ENCODE data around the gene SPEN.
A peak's percentile ranks its signal among the peaks of the same experiment; 100 is the strongest.

The SPEN gene

GRCh38 chr1:15962176-15962575, 114.7 kb downstream of the SPEN start:
- H3K4me3 ChIP-seq (ENCODE audit: low read depth, low read length) = no peak overlapping the region
- in situ Hi-C loops (cut with HindIII; ENCODE audit: low sequenced_read_pairs) = no loop called here
- peak; percentile 15 for TF ChIP-seq CTCF (IDR thresholded peaks at IDR 0.05; ENCODE audit: low read depth, low read length, missing control alignments)
- DNase-seq (ENCODE audit: low read depth) = no peak

DNA sequence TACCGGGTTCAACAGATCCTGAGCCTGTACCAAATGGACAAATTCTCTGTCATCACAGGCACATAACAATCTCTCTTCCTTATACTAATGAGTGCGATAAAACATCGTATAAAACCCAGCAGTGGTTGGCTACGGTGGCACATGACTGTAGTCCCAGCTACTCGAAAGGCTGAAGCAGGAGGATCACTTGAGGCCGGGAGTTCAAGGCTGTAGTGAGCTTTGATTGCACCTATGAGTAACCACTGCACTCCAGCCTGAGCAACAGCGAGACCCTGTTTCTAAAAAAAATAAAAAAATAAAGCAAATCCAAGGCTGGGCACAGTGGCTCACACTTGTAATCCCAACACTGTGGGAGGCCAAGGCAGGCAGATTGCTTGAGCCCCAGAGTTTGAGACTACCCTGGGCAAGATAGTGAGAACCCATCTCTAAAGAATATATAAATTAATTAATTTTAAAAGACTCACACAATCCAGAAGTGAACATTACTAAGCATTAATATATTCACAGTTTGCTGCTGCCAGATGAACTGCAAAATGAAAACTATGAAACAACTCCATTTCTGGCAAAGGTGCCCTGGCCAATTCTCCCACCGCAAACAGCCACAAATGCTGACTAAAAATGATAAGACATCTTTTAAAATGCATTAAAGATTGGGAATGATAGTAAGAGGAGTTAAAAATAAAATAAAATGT, 115.3 kb downstream of the SPEN start:
- DNase-seq (ENCODE audit: low read depth) = no peak
- TF ChIP-seq CTCF (IDR thresholded peaks at IDR 0.05; ENCODE audit: low read depth, low read length, missing control alignments) = no peak
- in situ Hi-C loops (cut with HindIII; ENCODE audit: low sequenced_read_pairs) = no loop called here
- no peak overlapping the region for H3K4me3 ChIP-seq (ENCODE audit: low read depth, low read length)

GRCh38 chr1:15963363-15963967, 116.0 kb downstream of the SPEN start:
- no peak for TF ChIP-seq CTCF (IDR thresholded peaks at IDR 0.05; ENCODE audit: low read depth, low read length, missing control alignments)
- in situ Hi-C loops (cut with HindIII; ENCODE audit: low sequenced_read_pairs) = no loop called here
- no peak for DNase-seq (ENCODE audit: low read depth)
- H3K4me3 ChIP-seq (ENCODE audit: low read depth, low read length) = no peak overlapping the region

DNA sequence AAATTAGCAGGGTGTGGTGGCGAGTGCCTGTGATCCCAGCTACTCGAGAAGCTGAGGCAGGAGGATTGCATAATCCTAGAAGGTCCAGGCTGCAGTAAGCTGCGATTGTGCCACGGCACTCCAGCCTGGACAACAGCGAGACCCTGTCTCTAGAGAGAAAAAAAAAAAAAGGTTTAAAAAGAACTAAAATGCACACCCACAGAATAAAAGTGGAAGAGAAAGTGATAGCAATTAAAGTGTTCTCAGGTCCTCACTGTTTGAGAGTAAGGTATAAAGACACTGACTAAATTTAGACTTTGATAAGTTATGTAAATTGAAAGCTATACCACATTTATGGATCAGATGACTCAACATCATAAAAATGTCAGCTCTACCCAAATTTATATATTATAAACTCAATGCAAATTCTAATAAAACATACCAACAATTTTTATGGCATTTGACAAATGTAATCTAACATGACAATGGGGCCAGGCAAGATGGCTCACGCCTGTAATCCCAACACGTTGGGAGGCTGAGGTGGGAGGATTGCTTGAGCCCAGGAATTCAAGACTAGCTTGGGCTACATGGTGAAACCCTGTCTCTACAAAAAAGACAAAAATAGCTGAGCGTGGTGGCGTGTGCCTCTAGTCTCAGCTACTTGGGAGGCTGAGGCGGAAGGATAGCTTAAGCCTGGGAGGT, 116.6 kb downstream of the SPEN start:
- in situ Hi-C loops (cut with HindIII; ENCODE audit: low sequenced_read_pairs) = no loop called here

DNA sequence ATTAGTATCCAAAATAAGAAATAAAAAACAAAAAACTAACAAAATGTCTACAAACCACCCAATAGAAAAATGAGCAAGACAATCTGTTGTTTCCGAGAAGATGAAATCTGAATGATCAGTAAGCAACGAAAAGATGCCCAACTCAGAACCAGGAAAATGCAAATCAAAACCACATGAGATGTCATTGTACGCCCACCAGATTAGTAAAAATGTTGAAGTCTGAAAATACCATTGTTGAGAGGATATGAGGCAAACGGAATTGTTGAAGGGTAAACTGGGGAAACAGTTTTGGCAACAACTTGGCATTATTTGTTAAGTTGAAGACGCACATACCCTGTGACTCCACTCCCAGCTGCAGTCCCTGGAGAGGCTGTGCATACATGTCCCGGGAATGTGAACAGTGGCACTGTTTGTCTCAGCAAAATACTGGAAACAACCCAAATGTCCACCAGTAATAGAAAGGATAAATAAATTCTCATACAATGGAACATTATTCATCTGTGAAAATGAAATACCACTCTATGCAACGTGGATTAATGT, 117.8 kb downstream of the SPEN start:
- no peak overlapping the region for H3K4me3 ChIP-seq (ENCODE audit: low read depth, low read length)
- TF ChIP-seq CTCF (IDR thresholded peaks at IDR 0.05; ENCODE audit: low read depth, low read length, missing control alignments) = no peak
- in situ Hi-C loops (cut with HindIII; ENCODE audit: low sequenced_read_pairs) = no loop called here
- no peak for DNase-seq (ENCODE audit: low read depth)

More for the DNA sequence above, 116.6 kb downstream of the SPEN start:
- H3K4me3 ChIP-seq (ENCODE audit: low read depth, low read length) = no peak overlapping the region
- TF ChIP-seq CTCF (IDR thresholded peaks at IDR 0.05; ENCODE audit: low read depth, low read length, missing control alignments) = no peak
- no peak for DNase-seq (ENCODE audit: low read depth)

DNA sequence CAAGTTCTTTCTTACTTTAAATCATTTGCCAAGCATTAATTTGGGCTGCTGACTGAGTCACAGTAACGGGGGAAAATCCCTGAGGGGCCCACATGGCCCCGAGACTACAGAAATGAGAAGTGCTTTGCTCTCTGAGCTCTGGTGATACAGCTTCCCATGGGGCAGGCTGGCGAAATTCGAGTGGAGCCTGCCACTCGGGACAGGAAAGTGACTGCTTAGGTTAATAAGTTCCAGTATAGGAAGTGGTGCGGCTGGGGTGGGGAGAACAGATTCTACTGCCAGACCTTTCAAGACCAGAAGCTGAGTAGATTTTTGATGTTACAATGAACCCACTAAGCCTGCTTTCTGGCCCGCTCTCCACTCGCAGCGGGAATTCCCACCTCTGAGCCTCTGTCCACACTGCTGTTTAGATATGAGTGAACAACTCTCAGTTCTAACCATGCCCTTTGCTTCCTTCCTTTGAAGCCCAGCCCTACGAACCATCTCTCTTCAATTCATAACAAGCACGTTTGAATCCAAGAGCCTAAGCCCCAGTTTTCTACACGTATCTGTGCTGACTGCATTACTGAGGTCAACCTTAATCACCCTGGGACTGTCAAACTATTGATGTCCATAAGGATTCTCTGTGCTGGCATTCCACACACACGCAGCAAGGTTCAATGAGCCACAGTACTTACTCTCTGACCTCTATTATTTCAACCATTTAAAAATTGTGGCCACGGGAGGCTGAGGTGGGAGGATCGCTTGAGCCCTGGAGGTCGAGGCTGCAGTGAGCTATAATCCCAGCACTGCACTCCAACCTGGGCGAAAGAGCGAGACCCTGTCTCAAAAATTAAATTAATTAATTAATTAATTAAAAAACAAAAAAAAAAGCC, 118.8 kb downstream of the SPEN start:
- TF ChIP-seq CTCF (IDR thresholded peaks at IDR 0.05; ENCODE audit: low read depth, low read length, missing control alignments) = no peak
- in situ Hi-C loops (cut with HindIII; ENCODE audit: low sequenced_read_pairs) = no loop called here
- DNase-seq (ENCODE audit: low read depth) = no peak
- H3K4me3 ChIP-seq (ENCODE audit: low read depth, low read length) = no peak overlapping the region

All from astrocyte of the cerebellum (primary cell).